Measurements from ENCODE around the gene TUBB1.

DNA sequence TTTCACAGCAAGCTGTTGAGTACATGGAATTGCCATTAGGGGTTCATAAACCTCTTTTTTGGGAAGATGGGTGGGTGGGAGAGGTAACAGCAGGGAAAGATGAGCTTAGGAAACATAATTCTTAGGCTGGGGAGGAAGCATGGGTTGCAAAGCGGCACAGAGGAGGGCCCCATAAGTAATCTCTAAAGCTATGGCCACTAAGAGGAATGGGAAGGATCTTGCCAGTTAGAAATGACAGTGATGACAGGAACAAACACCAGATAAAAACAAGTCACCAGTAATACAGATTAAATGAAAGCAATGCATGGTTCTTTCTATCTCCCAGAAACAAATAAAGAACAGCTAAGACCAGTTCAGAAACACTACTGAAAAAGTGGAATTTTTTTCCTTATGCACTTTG, 54.4 kb downstream of the TUBB1 start:
- TF ChIP-seq, protein P1, sequence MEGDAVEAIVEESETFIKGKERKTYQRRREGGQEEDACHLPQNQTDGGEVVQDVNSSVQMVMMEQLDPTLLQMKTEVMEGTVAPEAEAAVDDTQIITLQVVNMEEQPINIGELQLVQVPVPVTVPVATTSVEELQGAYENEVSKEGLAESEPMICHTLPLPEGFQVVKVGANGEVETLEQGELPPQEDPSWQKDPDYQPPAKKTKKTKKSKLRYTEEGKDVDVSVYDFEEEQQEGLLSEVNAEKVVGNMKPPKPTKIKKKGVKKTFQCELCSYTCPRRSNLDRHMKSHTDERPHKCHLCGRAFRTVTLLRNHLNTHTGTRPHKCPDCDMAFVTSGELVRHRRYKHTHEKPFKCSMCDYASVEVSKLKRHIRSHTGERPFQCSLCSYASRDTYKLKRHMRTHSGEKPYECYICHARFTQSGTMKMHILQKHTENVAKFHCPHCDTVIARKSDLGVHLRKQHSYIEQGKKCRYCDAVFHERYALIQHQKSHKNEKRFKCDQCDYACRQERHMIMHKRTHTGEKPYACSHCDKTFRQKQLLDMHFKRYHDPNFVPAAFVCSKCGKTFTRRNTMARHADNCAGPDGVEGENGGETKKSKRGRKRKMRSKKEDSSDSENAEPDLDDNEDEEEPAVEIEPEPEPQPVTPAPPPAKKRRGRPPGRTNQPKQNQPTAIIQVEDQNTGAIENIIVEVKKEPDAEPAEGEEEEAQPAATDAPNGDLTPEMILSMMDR (IDR thresholded peaks at IDR 0.05), result no peak
- no peak for TF ChIP-seq POLR2A (IDR thresholded peaks at IDR 0.05)
